Stimulated activated memory B cell treated with anti-CD40 and anti-IgM and Interleukin-4, amounts not matched to agents 10 μg/mL and 1 μg/mL and 100 μg/mL, for 72 hours (primary cell): ENCODE data around the gene SMIM33.
"Not testable (repeated sequence)": the region's sequence is repeated elsewhere in the genome, so short reads cannot be mapped to it uniquely, and the experiment has no call there.

Source experiments
- ATAC-seq: fragments of 150-1000 bp; cut with Tn5 transposase; 2 replicates; pipeline ENCODE4 v1.10.0; 2021
- H3K27ac Mint-ChIP-seq: one replicate; pipeline ENCODE4 v1.8.0; 2022; ENCODE audit warnings: mild to moderate bottlenecking, mixed read lengths
- H3K27me3 Mint-ChIP-seq: one replicate; pipeline ENCODE4 v1.8.0; 2022; ENCODE audit warnings: mixed read lengths
- H3K36me3 Mint-ChIP-seq: one replicate; pipeline ENCODE4 v1.8.0; 2022; ENCODE audit warnings: mixed read lengths
- H3K4me1 Mint-ChIP-seq: one replicate; pipeline ENCODE4 v1.8.0; 2022; ENCODE audit warnings: mixed read lengths
- H3K4me3 Mint-ChIP-seq: one replicate; pipeline ENCODE4 v1.8.0; 2022; ENCODE audit warnings: mild to moderate bottlenecking, moderate library complexity, mixed read lengths
- H3K9me3 Mint-ChIP-seq: one replicate; pipeline ENCODE4 v1.8.0; 2022; ENCODE audit warnings: mixed read lengths

The SMIM33 gene

DNA sequence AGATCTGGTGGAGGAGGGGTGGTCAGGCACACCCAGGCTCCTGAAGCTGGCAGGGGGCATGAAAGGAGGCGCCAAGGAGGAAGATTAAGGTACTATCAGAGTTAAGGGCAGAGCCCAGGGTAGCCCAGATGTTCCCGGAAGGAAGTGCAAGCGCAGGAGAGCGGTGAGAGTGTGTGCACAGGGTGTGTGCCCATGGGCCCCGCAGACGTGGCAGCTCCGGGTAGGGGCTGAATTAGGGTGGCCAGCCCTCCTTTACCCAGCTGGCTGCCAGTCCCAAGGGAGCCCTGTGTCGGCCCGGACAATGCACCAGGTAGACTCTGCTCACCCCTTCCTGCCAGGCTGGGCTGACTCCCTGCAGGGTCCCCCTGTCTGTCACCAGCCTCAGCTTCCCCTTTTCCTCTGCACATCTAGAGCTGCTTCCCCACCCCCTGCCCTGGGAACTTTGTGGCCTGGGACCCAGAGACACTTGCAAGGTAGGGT is at the start of gene SMIM33:
SMIM33 (plus strand) TSS at position 184 of the 480 bp plus-strand sequence; CDS start at position 302, 118 bp downstream.
- Mint-ChIP-seq H3K9me3 (no peaks in the 10 kb centered on the region), H3K4me3 (no peak within 1 kb of the TSS), H3K27ac (peak within 1 kb of the TSS; percentile 57), H3K27me3 (peaks cover 60% of the 10 kb centered on the region), H3K36me3 (no peaks in the 10 kb centered on the region), H3K4me1 (peaks cover 18% of the 10 kb centered on the region)
- peak; percentile 49 for ATAC-seq

DNA sequence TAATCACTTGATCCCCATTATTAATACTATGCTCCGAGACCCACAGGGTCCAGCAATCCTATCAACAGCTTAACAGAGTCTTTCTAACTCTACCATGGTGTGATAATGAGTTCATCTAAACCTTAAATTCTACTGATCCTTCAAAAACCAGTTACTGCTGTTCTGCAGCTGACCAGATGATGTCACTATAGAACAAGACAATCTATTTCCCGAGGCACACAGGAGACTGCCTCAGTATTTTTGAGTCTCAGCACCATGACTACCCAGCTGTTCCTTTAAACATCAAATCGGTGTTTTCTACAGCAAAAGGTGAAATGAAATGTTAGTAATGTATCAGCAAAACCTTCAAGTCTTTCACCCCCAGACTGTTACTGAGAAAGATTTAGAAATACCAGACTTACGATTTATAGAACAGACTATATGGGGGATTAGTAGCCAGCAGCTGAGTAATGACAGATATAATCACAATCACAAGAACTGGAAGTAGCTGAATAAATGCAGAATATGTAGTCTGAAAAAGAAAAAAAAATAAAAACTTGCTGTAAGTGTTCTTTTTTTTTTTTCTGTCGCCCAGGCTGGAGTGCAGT is 48.4 kb upstream of the SMIM33 start:
- Mint-ChIP-seq H3K4me3 (no peak overlapping the region), H3K27ac (peak overlapping the region; percentile 11), H3K36me3 (peaks cover 52% of the 10 kb centered on the region), H3K9me3 (no peaks in the 10 kb centered on the region), H3K4me1 (peaks cover 6% of the 10 kb centered on the region), H3K27me3 (no peaks in the 10 kb centered on the region)
- peak; percentile 83 for ATAC-seq

- no peak for ATAC-seq
- H3K27ac Mint-ChIP-seq: no peak overlapping the region
- no peaks in the 10 kb centered on the region for H3K9me3 Mint-ChIP-seq
- peaks cover 41% of the 10 kb centered on the region for H3K36me3 Mint-ChIP-seq
- no peaks in the 10 kb centered on the region for H3K27me3 Mint-ChIP-seq
- no peak overlapping the region for H3K4me3 Mint-ChIP-seq
- peaks cover 6% of the 10 kb centered on the region for H3K4me1 Mint-ChIP-seq
Observed at GRCh38 chr5:139425497-139425896, 45.3 kb upstream of the SMIM33 start.

DNA sequence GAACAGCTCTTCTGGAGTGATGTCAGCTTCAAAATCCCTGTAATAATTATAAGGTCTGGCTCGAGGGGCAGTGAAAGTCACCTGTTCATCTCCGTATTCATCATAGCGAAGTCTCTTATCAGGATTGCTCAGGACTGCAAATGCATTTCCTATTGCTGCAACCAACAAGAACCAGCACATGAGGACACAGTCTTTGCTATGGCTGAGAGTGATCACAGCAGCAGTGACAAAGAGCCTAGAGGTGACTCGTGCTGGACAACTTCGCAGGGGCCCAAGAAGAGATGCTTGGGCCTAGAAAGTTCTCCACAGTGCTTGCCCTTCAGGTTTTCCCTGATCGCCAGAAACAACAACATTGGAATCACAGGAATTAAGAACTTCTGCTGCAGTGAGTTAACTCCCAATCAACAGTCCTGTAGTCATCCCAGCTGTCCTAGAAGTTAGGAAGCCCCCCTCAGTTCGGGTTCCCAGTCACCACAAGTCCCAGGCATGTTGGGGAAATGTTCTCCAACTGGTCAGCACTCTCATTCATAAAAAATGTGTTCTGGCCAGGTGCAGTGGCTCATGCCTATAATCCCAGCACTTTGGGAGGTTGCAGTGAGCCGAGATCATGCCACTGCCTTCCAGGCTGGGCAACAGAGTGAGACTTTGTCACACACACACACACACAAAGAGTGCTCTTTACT is 44.5 kb upstream of the SMIM33 start:
- no peak for ATAC-seq
- H3K4me1 Mint-ChIP-seq: peaks cover 6% of the 10 kb centered on the region
- H3K36me3 Mint-ChIP-seq: peaks cover 35% of the 10 kb centered on the region
- H3K4me3 Mint-ChIP-seq: no peak overlapping the region
- H3K9me3 Mint-ChIP-seq: no peaks in the 10 kb centered on the region
- H3K27me3 Mint-ChIP-seq: no peaks in the 10 kb centered on the region
- no peak overlapping the region for H3K27ac Mint-ChIP-seq

- ATAC-seq: no peak
- Mint-ChIP-seq H3K27me3 (no peaks in the 10 kb centered on the region), H3K4me1 (no peaks in the 10 kb centered on the region), H3K9me3 (no peaks in the 10 kb centered on the region), H3K27ac (no peak overlapping the region), H3K36me3 (peaks cover 16% of the 10 kb centered on the region), H3K4me3 (no peak overlapping the region)
Observed at GRCh38 chr5:139430015-139430414, 40.8 kb upstream of the SMIM33 start.

GRCh38 chr5:139431706-139432105 is 39.1 kb upstream of the SMIM33 start:
- Mint-ChIP-seq H3K4me3 (no peak overlapping the region), H3K27ac (no peak overlapping the region), H3K9me3 (no peaks in the 10 kb centered on the region), H3K36me3 (peaks cover 16% of the 10 kb centered on the region), H3K27me3 (no peaks in the 10 kb centered on the region), H3K4me1 (no peaks in the 10 kb centered on the region)
- ATAC-seq: no peak

DNA sequence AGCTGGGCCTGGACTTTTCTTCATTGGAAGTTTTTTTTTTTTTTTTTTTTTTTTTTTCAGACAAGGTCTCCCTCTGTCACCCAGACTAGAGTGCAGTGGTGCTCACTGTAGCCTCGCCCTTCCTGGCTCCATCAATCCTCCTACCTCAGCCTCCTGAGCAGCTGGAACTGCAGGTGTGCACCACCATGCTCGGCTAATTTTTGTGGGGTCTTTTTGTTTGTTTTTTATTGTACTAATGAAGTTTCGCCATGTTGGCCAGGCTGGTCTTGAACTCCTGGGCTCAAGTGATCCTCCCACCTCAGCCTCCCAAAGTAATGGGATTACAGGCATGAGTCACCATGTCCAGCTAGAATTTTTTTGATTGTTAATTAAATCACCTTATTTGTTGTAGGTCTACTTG is 35.1 kb upstream of the SMIM33 start:
- peaks cover 22% of the 10 kb centered on the region for H3K4me1 Mint-ChIP-seq
- H3K9me3 Mint-ChIP-seq: no peaks in the 10 kb centered on the region
- H3K27ac Mint-ChIP-seq: no peak overlapping the region
- no peaks in the 10 kb centered on the region for H3K27me3 Mint-ChIP-seq
- peaks cover 15% of the 10 kb centered on the region for H3K36me3 Mint-ChIP-seq
- ATAC-seq: no peak
- no peak overlapping the region for H3K4me3 Mint-ChIP-seq

GRCh38 chr5:139438707-139439012 is 32.1 kb upstream of the SMIM33 start:
- Mint-ChIP-seq H3K4me3 (peak overlapping the region; percentile 97), H3K27ac (peak overlapping the region; percentile 97), H3K27me3 (no peaks in the 10 kb centered on the region), H3K36me3 (peaks cover 15% of the 10 kb centered on the region), H3K4me1 (peaks cover 24% of the 10 kb centered on the region), H3K9me3 (no peaks in the 10 kb centered on the region)
- no peak for ATAC-seq

DNA sequence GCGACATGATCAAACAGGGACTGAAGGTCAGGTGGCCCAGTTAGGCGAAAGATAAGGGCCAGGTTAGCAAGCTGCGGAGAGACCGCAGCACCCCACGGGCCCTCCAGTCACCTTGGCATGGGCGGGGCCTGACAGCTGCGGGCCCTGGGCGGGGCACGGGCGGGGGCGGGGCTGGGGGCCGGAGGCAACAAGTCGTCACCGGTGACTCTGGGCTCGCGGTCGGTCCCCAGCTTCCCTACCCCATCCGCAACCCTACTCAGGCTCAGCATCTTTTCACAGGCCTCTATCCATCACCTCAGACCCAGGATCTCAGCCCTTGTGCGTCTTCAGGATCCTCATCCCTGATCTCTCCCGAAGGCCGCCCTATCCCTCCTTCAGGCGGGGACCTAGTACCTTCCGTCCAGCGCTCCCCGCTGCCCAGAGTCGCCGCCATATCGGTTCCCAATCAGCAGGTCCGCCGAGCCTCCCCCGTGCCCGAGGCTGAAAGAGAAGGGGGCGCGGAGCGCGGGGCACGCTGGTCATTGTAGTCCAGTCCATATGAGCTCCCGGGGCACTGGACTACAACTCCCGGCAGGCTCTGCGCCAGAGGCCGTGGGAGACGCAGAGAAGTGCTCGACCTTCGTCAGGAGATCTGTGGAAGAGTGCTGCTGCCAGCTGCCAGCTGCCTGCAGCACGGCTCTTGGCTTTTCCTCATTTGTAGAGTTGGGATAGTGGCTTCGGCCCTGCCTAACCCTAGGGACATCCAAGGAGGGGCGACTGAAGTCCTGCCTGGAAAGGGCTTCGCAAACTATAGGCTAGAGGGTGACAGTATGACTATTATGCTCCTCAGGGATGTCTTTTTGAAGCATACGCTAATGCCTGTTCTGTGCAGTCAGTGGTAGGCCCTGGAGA is 31.5 kb upstream of the SMIM33 start, which contains the start of gene DNAJC18:
DNAJC18 (minus strand) TSS at position 513 of the 891 bp plus-strand sequence; CDS start at position 433, 80 bp downstream.
- H3K27ac Mint-ChIP-seq: peak within 1 kb of the TSS; percentile 97
- peak; percentile 99 for ATAC-seq
- H3K27me3 Mint-ChIP-seq: no peaks in the 10 kb centered on the region
- H3K36me3 Mint-ChIP-seq: peaks cover 15% of the 10 kb centered on the region
- H3K9me3 Mint-ChIP-seq: no peaks in the 10 kb centered on the region
- H3K4me3 Mint-ChIP-seq: peak within 1 kb of the TSS; percentile 97
- H3K4me1 Mint-ChIP-seq: peaks cover 27% of the 10 kb centered on the region

- Mint-ChIP-seq H3K36me3 (peaks cover 15% of the 10 kb centered on the region), H3K4me1 (peaks cover 27% of the 10 kb centered on the region)
- not testable (repeated sequence) for H3K9me3 Mint-ChIP-seq
Observed at GRCh38 chr5:139440416-139440815, 30.4 kb upstream of the SMIM33 start.

GRCh38 chr5:139443831-139444453 is 26.9 kb upstream of the SMIM33 start:
- Mint-ChIP-seq H3K9me3 (no peaks in the 10 kb centered on the region), H3K27ac (no peak overlapping the region), H3K27me3 (no peaks in the 10 kb centered on the region), H3K36me3 (no peaks in the 10 kb centered on the region), H3K4me1 (peaks cover 38% of the 10 kb centered on the region), H3K4me3 (no peak overlapping the region)
- no peak for ATAC-seq

More at GRCh38 chr5:139440416-139440815, 30.4 kb upstream of the SMIM33 start:
- H3K4me3 Mint-ChIP-seq, ATAC-seq, H3K27me3 Mint-ChIP-seq: not testable (repeated sequence)
- peak overlapping the region; percentile 97 for H3K27ac Mint-ChIP-seq

GRCh38 chr5:139445325-139446170 is 25.3 kb upstream of the SMIM33 start:
- Mint-ChIP-seq H3K9me3 (no peaks in the 10 kb centered on the region), H3K27ac (peak overlapping the region; percentile 87), H3K4me3 (no peak overlapping the region), H3K27me3 (no peaks in the 10 kb centered on the region), H3K4me1 (peaks cover 32% of the 10 kb centered on the region), H3K36me3 (no peaks in the 10 kb centered on the region)
- no peak for ATAC-seq

DNA sequence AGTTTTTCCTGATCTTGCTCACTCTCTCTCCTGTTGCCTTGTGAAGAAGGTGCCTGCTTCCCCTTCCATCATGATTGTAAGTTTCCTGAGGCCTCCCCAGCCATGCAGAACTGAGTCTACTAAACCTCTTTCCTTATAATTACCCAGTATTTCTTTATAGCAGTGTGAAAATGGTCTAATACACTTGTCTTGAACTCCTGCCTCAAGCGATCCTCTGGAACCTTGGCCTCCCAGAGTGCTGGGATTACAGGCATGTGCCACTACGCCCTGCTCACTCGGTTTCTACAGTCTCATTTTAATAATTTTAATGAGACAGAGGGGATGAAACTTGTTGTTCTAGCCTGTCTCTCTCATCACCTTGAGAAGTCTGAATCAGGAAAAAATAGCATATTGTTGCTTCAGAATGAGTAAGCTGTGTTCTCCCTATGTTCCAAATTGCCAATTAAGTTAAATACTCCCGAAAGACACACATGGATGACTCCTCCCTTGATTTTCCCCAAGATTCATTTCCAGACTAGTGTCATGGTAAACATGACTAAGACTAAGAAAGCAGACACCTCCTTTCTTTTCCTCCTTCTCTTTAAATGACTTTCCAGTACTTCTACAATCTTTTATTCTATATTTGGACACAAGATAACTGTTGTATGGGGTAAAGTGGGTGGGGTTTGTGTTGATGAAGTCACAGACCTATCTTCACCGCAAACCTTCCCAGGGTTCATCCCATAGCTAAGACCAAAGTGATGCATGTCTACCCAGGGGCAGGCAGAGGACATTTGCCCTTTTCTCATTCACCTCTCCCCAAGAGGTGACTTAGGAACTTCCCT is 23.6 kb upstream of the SMIM33 start:
- peaks cover 32% of the 10 kb centered on the region for H3K4me1 Mint-ChIP-seq
- H3K36me3 Mint-ChIP-seq: no peaks in the 10 kb centered on the region
- H3K9me3 Mint-ChIP-seq: no peaks in the 10 kb centered on the region
- ATAC-seq: peak; percentile 72
- H3K27ac Mint-ChIP-seq: peak overlapping the region; percentile 87
- H3K4me3 Mint-ChIP-seq: no peak overlapping the region
- no peaks in the 10 kb centered on the region for H3K27me3 Mint-ChIP-seq

GRCh38 chr5:139451176-139451575 is 19.6 kb upstream of the SMIM33 start:
- no peaks in the 10 kb centered on the region for H3K27me3 Mint-ChIP-seq
- ATAC-seq: no peak
- H3K9me3 Mint-ChIP-seq: peaks cover 8% of the 10 kb centered on the region

More at GRCh38 chr5:139451176-139451575, 19.6 kb upstream of the SMIM33 start:
- Mint-ChIP-seq H3K36me3 (no peaks in the 10 kb centered on the region), H3K4me1 (peaks cover 42% of the 10 kb centered on the region), H3K27ac (no peak overlapping the region), H3K4me3 (no peak overlapping the region)
